AG04450 (cell line): ENCODE measurements around the gene MAP4K5. TPM values are rescaled to one million over a fixed set of nuclear protein-coding genes. Genes with fewer than 3 reads are reported as not detected.

Experiments
- CTCF ChIA-PET: fragments of 300-600, 350-600 bp; formaldehyde crosslinking; extraction: SDS; loops from one replicate; lab custom pipeline; 2022; ENCODE audit warnings: antibody characterized with exemption, inconsistent platforms; lab: Charles Lee
- POLR2A ChIA-PET: fragments of 350-600 bp; formaldehyde crosslinking; extraction: SDS; loops from one replicate; lab custom pipeline; 2021; ENCODE audit warnings: antibody characterized with exemption, inconsistent platforms; lab: Yijun Ruan, JAX
- DNase-seq: peaks from one replicate; pipeline ENCODE4 v3.0.0-alpha.2; 2011; ENCODE audit warnings: low read depth, low spot score
- H3K27ac ChIP-seq: one replicate; pipeline ENCODE4 v1.5.1; 2012; ENCODE audit warnings: low read depth, low read length, control low read depth
- H3K27me3 ChIP-seq: one replicate; pipeline ENCODE4 v1.6.0; 2012; ENCODE audit warnings: low read length; ENCODE audit not compliant: control insufficient read depth, insufficient read depth
- H3K4me3 ChIP-seq: 2 replicates; pipeline ENCODE4 v1.5.1; 2011; ENCODE audit warnings: mild to moderate bottlenecking, low read depth, low read length, control low read depth
- H3K9me3 ChIP-seq: 2 replicates; pipeline ENCODE4 v1.5.1; 2012; ENCODE audit warnings: low read length; ENCODE audit not compliant: control insufficient read depth, insufficient read depth
- polyA plus RNA-seq: library from polyadenylated mRNA; depleted of rRNA; stranded (reverse); fragments of >200 nt; gene quantifications from 2 replicates; pipeline ENCODE4 v1.2.3, GENCODE V29; 2011
- TF ChIP-seq, protein P1 (sequence below): IDR thresholded peaks from 2 replicates; pipeline ENCODE4 v1.5.1; 2011; ENCODE audit warnings: low read depth, low read length, control low read depth, inconsistent platforms

Gene MAP4K5
- polyA plus RNA-seq, 1 experiment: 35.4 TPM

DNA sequence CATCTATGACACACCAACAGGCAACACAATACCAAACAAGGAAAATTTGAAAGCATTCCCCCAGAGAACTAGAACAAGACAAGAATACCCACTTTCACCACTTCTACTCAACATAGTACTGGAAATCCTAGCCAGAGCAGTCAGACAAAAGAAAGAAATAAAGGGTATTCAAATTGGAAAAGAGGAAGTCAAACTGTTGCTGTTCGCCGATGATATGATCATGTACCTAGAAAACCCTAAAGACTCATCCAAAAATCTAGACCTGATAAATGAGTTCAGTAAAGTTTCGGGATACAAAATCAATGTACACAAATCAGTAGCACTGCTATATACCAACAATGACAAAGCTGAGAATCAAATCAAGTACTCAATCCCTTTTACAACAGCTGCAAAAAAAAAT is 19.5 kb upstream of the MAP4K5 start:
- no peaks in the 10 kb centered on the region for H3K9me3 ChIP-seq
- peaks cover 8% of the 10 kb centered on the region for H3K27me3 ChIP-seq
- H3K4me3 ChIP-seq: no peak overlapping the region
- ChIA-PET CTCF (no interaction called here), POLR2A (no interaction called here)
- no peak overlapping the region for H3K27ac ChIP-seq
- TF ChIP-seq, protein P1, sequence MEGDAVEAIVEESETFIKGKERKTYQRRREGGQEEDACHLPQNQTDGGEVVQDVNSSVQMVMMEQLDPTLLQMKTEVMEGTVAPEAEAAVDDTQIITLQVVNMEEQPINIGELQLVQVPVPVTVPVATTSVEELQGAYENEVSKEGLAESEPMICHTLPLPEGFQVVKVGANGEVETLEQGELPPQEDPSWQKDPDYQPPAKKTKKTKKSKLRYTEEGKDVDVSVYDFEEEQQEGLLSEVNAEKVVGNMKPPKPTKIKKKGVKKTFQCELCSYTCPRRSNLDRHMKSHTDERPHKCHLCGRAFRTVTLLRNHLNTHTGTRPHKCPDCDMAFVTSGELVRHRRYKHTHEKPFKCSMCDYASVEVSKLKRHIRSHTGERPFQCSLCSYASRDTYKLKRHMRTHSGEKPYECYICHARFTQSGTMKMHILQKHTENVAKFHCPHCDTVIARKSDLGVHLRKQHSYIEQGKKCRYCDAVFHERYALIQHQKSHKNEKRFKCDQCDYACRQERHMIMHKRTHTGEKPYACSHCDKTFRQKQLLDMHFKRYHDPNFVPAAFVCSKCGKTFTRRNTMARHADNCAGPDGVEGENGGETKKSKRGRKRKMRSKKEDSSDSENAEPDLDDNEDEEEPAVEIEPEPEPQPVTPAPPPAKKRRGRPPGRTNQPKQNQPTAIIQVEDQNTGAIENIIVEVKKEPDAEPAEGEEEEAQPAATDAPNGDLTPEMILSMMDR: no peak
- DNase-seq: no peak

DNA sequence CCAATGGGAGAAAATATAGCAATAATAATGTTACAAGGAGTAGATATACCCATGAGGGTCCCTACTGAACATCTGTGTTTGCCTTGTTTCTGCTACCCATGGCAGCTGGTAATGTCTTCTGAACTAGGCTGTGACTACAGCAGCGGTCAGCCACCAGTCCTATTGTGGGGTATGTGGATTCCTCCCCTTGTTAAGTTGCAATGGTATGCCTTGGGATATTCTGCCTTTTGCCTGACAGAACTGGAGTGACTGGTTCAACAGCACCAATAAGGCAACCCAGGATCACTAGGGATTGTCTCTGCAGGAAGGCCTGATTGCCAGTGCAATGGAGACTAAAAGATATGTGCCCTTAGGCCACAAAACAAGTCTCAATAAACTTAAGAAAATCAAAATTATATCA is 17.9 kb upstream of the MAP4K5 start:
- ChIA-PET POLR2A (no interaction called here), CTCF (interaction anchor here (1.1 kb wide), 2 partner anchors 228 to 310 kb away, joined by 3 to 4 read pairs; no protein-coding TSS in a partner anchor)
- TF ChIP-seq, protein P1: no peak
- DNase-seq: no peak
- Histone ChIP-seq H3K27me3 (peaks cover 8% of the 10 kb centered on the region), H3K4me3 (no peak overlapping the region), H3K27ac (no peak overlapping the region), H3K9me3 (no peaks in the 10 kb centered on the region)

DNA sequence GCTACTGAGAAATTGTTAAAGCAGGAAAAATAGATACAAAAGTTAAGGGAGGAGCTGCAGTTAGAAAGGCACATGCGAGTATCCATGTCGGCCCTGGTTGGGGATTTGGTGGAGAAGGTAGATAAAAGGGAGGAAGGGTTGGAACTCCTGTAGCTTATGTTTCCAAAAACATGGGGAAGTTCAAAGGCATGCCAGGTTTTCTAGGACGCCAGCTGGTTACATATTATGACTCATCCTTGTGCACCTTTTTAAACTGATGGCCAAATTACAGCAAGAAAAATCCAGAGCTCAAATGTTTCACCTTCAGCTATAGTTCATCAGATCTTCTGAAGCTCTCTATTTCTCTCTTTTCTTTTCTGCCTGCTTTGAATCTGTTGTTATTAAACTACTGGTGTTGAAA is 13.2 kb upstream of the MAP4K5 start:
- no peak overlapping the region for H3K27ac ChIP-seq
- H3K4me3 ChIP-seq: no peak overlapping the region
- ChIA-PET POLR2A (no interaction called here), CTCF (interaction anchor here (0.5 to 4.1 kb wide), 5 partner anchors 192 to 375 kb away, joined by 4 to 91 read pairs (median 4); no protein-coding TSS in a partner anchor)
- H3K9me3 ChIP-seq: no peaks in the 10 kb centered on the region
- peaks cover 2% of the 10 kb centered on the region for H3K27me3 ChIP-seq
- DNase-seq: no peak
- TF ChIP-seq, protein P1: no peak

DNA sequence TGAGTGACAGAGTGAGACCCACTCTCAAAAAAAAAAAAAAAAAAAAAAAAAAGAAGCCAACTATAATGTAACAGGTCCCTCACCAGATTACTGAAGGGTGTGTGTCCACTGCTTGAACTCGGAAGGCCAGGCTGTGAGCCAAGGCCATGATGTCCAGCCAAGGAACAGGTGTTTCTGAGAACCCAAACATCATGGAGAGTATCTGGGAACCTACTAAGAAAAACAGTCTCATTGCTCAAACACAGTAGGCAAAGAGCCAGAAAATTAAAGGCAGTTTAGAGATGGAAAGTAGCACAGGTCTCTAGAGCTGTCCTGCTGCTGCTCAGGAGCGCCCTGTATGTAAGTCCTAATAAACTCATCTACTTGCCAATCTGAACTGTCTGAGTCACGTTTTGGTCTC is 12.5 kb upstream of the MAP4K5 start:
- Histone ChIP-seq H3K4me3 (no peak overlapping the region), H3K27me3 (peaks cover 2% of the 10 kb centered on the region), H3K27ac (no peak overlapping the region), H3K9me3 (no peaks in the 10 kb centered on the region)
- ChIA-PET CTCF (interaction anchor here (0.7 to 4.1 kb wide), 5 partner anchors 55 to 375 kb away, joined by 3 to 91 read pairs (median 5); no protein-coding TSS in a partner anchor), POLR2A (interaction anchor here (0.7 kb wide), 1 partner anchor 356 kb away, joined by 4 read pairs; no protein-coding TSS in a partner anchor)
- TF ChIP-seq, protein P1: no peak
- DNase-seq: no peak

DNA sequence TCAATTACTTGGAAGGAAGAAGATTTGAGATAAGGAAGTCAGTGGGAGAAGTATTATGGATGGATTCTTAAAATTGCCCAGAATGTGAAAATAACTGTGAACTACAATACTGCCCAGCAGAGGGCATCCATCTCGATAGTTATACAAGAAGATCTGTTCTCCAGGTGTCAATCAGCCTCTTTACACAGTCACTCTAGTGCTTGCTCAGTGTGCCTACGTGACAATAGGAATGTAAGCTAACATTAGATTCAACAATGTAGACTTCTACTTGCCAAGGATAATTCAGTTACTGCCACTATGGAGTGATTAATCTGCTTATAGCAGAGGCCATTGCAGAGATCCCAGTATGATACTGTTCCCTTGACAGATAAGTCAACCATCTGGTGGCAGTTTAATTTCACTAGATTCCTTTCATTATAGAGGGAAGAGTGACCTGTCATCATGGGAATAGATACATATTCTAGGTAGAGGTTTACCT is 10.6 kb upstream of the MAP4K5 start:
- DNase-seq: no peak
- ChIA-PET POLR2A (no interaction called here), CTCF (interaction anchor here (0.5 to 4.1 kb wide), 27 partner anchors 11 to 375 kb away, joined by 3 to 91 read pairs (median 5); partner anchors contain the start of genes ATL1, DMAC2L and L2HGDH)
- Histone ChIP-seq H3K9me3 (no peaks in the 10 kb centered on the region), H3K27ac (no peak overlapping the region), H3K4me3 (no peak overlapping the region), H3K27me3 (peaks cover 2% of the 10 kb centered on the region)
- TF ChIP-seq, protein P1: peak; percentile 60
